ENCODE results near the gene AQP1. TPM values are rescaled to one million over a fixed set of nuclear protein-coding genes. Genes with fewer than 3 reads are reported as not detected.

The AQP1 gene
- polyA plus RNA-seq, 2 of the 4 experiments (the other 2 are of a cell fraction) = 0.49 to 0.58 TPM

DNA sequence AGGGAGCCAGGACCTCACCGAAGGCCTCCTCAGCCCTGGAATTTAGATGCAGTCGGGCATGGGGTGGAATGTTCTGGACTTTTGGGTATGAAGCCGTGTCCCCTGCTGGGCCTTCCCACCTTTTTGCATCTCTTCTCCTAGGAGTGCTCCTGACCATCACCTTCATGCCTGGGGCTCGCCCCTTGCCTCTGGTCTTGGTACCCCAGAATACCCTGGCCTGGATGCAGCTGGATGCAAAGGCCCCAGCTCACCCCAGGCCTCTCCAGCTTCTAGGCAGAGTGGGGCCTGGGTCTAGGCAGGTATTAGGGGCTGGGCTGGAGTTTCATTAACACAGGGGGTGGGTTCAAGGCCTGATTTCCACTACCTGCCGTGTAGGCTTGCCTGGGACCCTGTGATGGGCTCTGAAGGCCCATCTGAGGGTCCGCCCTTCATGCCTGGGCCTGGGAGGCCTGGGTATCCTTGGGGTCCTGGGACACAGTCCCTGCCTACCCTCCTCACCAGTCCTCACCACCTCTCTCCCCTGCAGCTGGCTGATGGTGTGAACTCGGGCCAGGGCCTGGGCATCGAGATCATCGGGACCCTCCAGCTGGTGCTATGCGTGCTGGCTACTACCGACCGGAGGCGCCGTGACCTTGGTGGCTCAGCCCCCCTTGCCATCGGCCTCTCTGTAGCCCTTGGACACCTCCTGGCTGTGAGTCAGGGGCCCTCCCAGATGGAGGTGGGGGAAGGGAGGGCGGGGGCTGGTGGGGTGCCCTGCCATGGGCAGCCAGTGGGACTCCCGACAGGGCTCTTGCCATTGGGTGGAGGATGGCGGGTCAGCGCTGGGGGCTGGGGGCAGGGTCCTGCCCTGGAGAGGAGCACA lies 10.1 kb downstream of the AQP1 start (continued):
- TF ChIP-seq, protein P1, sequence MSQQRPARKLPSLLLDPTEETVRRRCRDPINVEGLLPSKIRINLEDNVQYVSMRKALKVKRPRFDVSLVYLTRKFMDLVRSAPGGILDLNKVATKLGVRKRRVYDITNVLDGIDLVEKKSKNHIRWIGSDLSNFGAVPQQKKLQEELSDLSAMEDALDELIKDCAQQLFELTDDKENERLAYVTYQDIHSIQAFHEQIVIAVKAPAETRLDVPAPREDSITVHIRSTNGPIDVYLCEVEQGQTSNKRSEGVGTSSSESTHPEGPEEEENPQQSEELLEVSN (IDR thresholded peaks at IDR 0.05; ENCODE audit: borderline replicate concordance, low read depth) = no peak
- TF ChIP-seq EP300 (IDR thresholded peaks at IDR 0.05) (no peak), MYC (IDR thresholded peaks at IDR 0.05; ENCODE audit: borderline replicate concordance, low read length) (no peak), RAD21 (conservative IDR thresholded peaks at IDR 0.05 in 1 of 2, IDR thresholded peaks at IDR 0.05 in 1 of 2) (no peak), TFCP2L1 (CRISPR knock-in tag; IDR thresholded peaks at IDR 0.05) (no peak), CBX2 (IDR thresholded peaks at IDR 0.05; ENCODE audit: borderline replicate concordance, low read depth) (no peak)
- TF ChIP-seq, protein P2, sequence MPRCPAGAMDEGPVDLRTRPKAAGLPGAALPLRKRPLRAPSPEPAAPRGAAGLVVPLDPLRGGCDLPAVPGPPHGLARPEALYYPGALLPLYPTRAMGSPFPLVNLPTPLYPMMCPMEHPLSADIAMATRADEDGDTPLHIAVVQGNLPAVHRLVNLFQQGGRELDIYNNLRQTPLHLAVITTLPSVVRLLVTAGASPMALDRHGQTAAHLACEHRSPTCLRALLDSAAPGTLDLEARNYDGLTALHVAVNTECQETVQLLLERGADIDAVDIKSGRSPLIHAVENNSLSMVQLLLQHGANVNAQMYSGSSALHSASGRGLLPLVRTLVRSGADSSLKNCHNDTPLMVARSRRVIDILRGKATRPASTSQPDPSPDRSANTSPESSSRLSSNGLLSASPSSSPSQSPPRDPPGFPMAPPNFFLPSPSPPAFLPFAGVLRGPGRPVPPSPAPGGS (IDR thresholded peaks at IDR 0.05) = no peak

DNA sequence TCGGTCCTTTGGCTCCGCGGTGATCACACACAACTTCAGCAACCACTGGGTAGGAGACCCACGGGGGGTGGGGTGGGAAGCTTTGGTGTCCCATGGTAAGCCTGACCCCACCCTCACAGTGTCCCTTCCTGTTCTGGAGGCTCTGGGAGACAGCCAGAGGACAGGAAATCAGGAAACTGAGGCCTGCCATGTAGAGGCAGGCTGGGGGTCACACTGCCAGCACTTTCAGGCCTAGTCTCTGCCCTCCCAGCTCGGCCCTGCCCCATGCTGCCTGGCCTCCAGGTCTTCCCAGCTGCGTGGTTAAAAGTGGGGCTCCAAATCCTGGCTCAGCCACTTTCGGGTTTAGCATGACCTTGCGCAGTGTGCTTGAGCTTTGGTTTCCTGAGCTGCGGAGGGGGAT lies 10.9 kb downstream of the AQP1 start:
- TF ChIP-seq, protein P2 (IDR thresholded peaks at IDR 0.05) = no peak
- no peak for TF ChIP-seq ZC3H11A (IDR thresholded peaks at IDR 0.05)
- ATAC-seq = no peak
- Histone ChIP-seq H3K4me3 (no peak overlapping the region), H3K27ac (no peak overlapping the region), H3K9me3 (peaks cover 5% of the 10 kb centered on the region; the same call in 1 of the 3 replicates), H3K4me1 (peaks cover 12% of the 10 kb centered on the region; the same call in 2 of the 3 replicates), H3K4me2 (no peak overlapping the region)
- ChIA-PET CTCF (interaction anchor here (0.9 to 2.3 kb wide), 3 partner anchors 11 to 61 kb away, joined by 3 to 11 read pairs (median 6); no protein-coding TSS in a partner anchor), POLR2A (no interaction called here)
- FAIRE-seq = no peak
- 94% methylated on average over 4 of the region's 9 CpGs for WGBS (ENCODE audit: missing lambda C conversion rate)
- DNase-seq (ENCODE audit: low read depth in 1 of 2, low spot score in 1 of 2) = no peak

DNA sequence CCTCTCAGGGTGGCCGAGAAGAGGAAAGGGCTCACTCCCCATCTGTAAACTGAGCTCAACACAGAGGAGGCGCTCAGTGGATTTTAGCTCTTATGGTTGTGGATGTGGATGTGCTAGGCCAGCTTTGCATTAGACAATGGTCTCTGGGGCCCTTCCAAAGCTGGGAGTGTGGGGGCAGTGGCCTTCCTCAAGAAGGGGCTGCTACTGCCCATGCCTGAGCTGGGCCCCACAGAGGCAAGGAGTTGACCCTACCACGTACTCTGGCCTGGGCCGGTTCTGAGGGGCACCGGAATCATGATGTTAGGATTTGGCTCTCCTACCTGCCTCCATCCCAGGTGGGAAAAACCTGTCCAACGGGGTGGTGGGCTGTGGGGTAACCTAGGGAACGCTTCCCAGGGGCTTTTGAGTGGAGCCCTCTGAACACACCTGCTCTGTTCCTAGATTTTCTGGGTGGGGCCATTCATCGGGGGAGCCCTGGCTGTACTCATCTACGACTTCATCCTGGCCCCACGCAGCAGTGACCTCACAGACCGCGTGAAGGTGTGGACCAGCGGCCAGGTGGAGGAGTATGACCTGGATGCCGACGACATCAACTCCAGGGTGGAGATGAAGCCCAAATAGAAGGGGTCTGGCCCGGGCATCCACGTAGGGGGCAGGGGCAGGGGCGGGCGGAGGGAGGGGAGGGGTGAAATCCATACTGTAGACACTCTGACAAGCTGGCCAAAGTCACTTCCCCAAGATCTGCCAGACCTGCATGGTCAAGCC lies 11.5 kb downstream of the AQP1 start:
- ChIA-PET CTCF (interaction anchor here (0.9 to 2.3 kb wide), 4 partner anchors 11 to 60 kb away, joined by 3 to 11 read pairs (median 6); no protein-coding TSS in a partner anchor), POLR2A (no interaction called here)
- no peak overlapping the region for H3K27ac ChIP-seq
- TF ChIP-seq GATA3 (IDR thresholded peaks at IDR 0.05; ENCODE audit: borderline replicate concordance) = no peak
- H3K4me2 ChIP-seq = no peak overlapping the region
- H3K4me3 ChIP-seq = no peak overlapping the region
- WGBS (ENCODE audit: missing lambda C conversion rate) = 91% methylated on average over 9 of the region's 19 CpGs
- H3K4me1 ChIP-seq = peaks cover 12% of the 10 kb centered on the region; the same call in 2 of the 3 replicates
- no peak for DNase-seq (ENCODE audit: low read depth in 1 of 2, low spot score in 1 of 2)
- no peak for FAIRE-seq
- no peak for ATAC-seq
- H3K9me3 ChIP-seq = peaks cover 5% of the 10 kb centered on the region; the same call in 1 of the 3 replicates

- peaks cover 12% of the 10 kb centered on the region; the same call in 2 of the 3 replicates for H3K4me1 ChIP-seq
- ATAC-seq (no peak), FAIRE-seq (no peak), DNase-seq (ENCODE audit: low read depth in 1 of 2, low spot score in 1 of 2) (no peak)
- no peak overlapping the region for H3K4me3 ChIP-seq
- 66% methylated on average over 13 of the region's 13 CpGs for whole genome bisulfite sequencing (ENCODE audit: missing lambda C conversion rate)
- ChIA-PET CTCF (interaction anchor here (1.7 to 2.3 kb wide), 4 partner anchors 12 to 60 kb away, joined by 5 to 11 read pairs (median 6); no protein-coding TSS in a partner anchor), POLR2A (no interaction called here)
- TF ChIP-seq HOXA7 (CRISPR knock-in tag; IDR thresholded peaks at IDR 0.05) = no peak
- no peak for TF ChIP-seq MAX (IDR thresholded peaks at IDR 0.05)
- no peak overlapping the region for H3K27ac ChIP-seq
- H3K4me2 ChIP-seq = no peak overlapping the region
- peaks cover 5% of the 10 kb centered on the region; the same call in 1 of the 3 replicates for H3K9me3 ChIP-seq
These were observed 12.2 kb downstream of the AQP1 start for GRCh38 chr7:30923774-30924413.

Data from A549 (cell line).